ENCODE data around the gene HPS1. TPM values are rescaled to one million over a fixed set of nuclear protein-coding genes. Genes with fewer than 3 reads are reported as not detected.

HPS1 gene
- polyA plus RNA-seq, 1 of the 3 experiments (the other 2 are of a cell fraction), result 41.4 TPM

DNA sequence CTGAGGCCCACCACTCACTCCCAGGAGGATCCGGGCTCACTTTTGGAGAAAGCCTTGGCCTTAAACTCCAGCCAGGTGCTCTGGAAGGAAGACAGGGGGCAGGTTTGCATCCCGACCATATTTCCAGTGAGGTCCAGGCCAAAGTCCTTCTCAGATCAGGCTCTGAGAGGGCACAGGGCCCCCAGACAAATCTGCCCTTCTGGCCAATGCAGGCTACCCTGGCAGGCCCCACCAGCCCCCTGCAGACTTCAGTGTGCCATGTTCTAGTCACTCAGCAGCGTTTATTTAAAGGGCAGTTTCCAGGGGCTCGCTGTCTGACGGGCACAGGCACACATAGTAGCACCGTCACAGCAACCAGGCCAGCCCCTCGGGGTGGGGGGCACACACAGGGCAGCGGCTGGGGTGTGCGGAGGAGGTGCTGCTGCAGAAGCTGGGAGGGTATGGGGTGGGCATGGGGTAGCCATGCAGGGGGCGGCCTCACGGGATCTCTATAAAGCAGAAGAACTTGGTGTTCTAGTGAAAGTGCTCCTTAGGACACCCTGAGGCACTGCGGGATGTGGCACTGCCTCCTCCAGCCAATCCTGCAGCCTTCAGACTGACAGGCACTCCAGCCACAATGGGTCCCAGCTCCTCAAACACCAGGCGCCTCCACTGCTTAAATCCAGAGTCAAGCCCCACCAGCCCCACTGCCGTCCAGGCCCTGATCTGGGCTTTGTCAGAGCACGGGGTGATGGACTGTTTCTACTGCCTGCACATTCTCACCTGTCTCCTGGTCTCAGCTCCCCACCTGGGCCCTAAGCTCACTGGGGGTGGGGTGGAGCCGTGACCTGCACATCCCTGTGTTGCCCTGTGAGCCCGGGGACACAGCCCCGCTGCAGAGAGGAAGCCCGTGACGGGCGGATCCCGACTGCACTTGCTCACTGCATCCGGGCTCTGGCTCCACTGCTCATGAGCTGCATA lies 22.2 kb downstream of the HPS1 start (continued):
- TF ChIP-seq EP300 (IDR thresholded peaks at IDR 0.05; ENCODE audit: borderline replicate concordance in 1 of 2, low read depth in 1 of 2, low read length in 1 of 2), result no peak
- TF ChIP-seq JUND (IDR thresholded peaks at IDR 0.05), result no peak
- TF ChIP-seq GABPA (IDR thresholded peaks at IDR 0.05; ENCODE audit: low read depth), result no peak
- no peak for TF ChIP-seq NFIC (IDR thresholded peaks at IDR 0.05; ENCODE audit: borderline replicate concordance)
- TF ChIP-seq, protein P1, sequence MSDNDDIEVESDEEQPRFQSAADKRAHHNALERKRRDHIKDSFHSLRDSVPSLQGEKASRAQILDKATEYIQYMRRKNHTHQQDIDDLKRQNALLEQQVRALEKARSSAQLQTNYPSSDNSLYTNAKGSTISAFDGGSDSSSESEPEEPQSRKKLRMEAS (IDR thresholded peaks at IDR 0.05; ENCODE audit: low read depth), result no peak

DNA sequence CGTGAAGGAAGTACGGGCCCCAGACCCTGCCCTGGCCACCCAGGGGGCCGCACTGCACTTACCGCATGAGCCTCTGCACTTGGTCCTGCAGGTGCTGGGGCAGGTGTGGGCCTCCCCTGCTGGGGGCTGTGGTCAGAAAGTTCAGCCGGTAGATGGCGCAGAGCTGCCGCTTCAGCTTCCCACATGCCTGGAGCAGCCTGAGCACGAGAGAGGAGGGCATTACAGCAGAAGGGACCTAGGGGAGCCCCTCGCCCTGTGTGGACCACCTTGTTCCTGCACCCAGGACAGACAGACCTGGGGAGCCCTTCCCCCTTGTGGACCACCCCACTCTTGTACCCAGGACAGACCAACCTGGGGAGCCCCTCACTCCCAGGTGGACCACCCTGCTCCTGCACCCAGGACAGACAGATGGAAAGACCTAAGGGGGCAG lies 23.0 kb downstream of the HPS1 start:
- Histone ChIP-seq H3K4me1 (ENCODE audit: control insufficient read depth in 1 of 2, insufficient read depth in 2 of 2, low read depth in 1 of 2, low read length in 1 of 2) (peaks cover 0 to 4% of the 10 kb centered on the region in 2 experiments; a peak in 1 of 4 replicates), H3K9me2 (no peaks in the 10 kb centered on the region), H3K9me3 (no peaks in the 10 kb centered on the region), H3K27ac (ENCODE audit: low read depth in 2 of 2, low read length in 1 of 2) (no peak overlapping the region), H3K9ac (no peak overlapping the region), H3K27me3 (ENCODE audit: insufficient read depth) (no peaks in the 10 kb centered on the region), H2AFZ (ENCODE audit: low read depth) (no peak overlapping the region), H3K4me2 (no peak overlapping the region), H3K36me3 (replicated peaks in 1 of 2; ENCODE audit: control insufficient read depth in 1 of 2, insufficient read depth in 2 of 2, low read length in 1 of 2) (peaks cover 0 to 17% of the 10 kb centered on the region in 2 experiments), H3K4me3 (ENCODE audit: low read depth in 2 of 2, low read length in 1 of 2) (no peak overlapping the region), H3K79me2 (ENCODE audit: insufficient read depth) (no peaks in the 10 kb centered on the region), H4K20me1 (ENCODE audit: insufficient read depth) (no peaks in the 10 kb centered on the region), H3F3A (replicated peaks; ENCODE audit: insufficient read depth) (no peaks in the 10 kb centered on the region)
- 94% methylated on average over 2 of the region's 9 CpGs for WGBS (ENCODE audit: low lambda C conversion rate)
- POLR2A ChIA-PET, result no interaction called here
- no peak for DNase-seq
- CTCF ChIA-PET, result interaction anchor here (1.2 to 1.7 kb wide), 3 partner anchors 43 to 253 kb away, joined by 4 to 7 read pairs (median 4); no protein-coding TSS in a partner anchor
- no peak for TF ChIP-seq SMC3 (IDR thresholded peaks at IDR 0.05; ENCODE audit: low read depth, low read length)
- TF ChIP-seq, protein P2, sequence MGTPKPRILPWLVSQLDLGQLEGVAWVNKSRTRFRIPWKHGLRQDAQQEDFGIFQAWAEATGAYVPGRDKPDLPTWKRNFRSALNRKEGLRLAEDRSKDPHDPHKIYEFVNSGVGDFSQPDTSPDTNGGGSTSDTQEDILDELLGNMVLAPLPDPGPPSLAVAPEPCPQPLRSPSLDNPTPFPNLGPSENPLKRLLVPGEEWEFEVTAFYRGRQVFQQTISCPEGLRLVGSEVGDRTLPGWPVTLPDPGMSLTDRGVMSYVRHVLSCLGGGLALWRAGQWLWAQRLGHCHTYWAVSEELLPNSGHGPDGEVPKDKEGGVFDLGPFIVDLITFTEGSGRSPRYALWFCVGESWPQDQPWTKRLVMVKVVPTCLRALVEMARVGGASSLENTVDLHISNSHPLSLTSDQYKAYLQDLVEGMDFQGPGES (IDR thresholded peaks at IDR 0.05; ENCODE audit: low read depth, low read length), result no peak
- TF ChIP-seq, protein P3, sequence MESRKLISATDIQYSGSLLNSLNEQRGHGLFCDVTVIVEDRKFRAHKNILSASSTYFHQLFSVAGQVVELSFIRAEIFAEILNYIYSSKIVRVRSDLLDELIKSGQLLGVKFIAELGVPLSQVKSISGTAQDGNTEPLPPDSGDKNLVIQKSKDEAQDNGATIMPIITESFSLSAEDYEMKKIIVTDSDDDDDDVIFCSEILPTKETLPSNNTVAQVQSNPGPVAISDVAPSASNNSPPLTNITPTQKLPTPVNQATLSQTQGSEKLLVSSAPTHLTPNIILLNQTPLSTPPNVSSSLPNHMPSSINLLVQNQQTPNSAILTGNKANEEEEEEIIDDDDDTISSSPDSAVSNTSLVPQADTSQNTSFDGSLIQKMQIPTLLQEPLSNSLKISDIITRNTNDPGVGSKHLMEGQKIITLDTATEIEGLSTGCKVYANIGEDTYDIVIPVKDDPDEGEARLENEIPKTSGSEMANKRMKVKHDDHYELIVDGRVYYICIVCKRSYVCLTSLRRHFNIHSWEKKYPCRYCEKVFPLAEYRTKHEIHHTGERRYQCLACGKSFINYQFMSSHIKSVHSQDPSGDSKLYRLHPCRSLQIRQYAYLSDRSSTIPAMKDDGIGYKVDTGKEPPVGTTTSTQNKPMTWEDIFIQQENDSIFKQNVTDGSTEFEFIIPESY (IDR thresholded peaks at IDR 0.05; ENCODE audit: borderline replicate concordance, low read depth), result no peak
- no peak for TF ChIP-seq NFIC (IDR thresholded peaks at IDR 0.05; ENCODE audit: borderline replicate concordance)

DNA sequence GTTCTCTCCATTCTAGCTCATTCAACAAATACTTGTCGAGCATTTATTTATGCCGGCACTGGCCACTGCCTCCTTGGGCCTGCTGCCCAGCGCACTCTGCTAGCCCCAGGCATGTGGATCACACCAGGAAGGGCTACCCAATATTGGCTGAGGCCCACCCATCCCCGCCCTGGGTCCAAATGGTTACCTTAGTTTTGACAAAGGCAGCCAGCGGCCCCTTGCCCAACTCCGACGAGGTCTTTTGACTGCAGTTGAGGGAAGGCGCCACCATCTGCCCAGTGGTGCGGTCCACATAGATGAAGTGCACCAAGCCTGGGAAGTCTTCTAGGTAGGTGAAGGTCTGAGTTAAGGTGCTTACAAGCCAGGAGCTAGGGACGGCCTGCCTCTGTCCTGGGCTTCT lies 24.6 kb downstream of the HPS1 start:
- H3K9me2 ChIP-seq, result no peaks in the 10 kb centered on the region
- ChIA-PET CTCF (interaction anchor here (1.7 kb wide), 1 partner anchor 113 kb away, joined by 7 read pairs; no protein-coding TSS in a partner anchor), POLR2A (interaction anchor here (0.5 kb wide), 1 partner anchor 625 kb away, joined by 3 read pairs; no protein-coding TSS in a partner anchor)
- H3K79me2 ChIP-seq (ENCODE audit: insufficient read depth), result no peaks in the 10 kb centered on the region
- no peak overlapping the region for H3K27ac ChIP-seq (ENCODE audit: low read depth in 2 of 2, low read length in 1 of 2)
- H3K9ac ChIP-seq, result no peak overlapping the region
- 96% methylated on average over 9 of the region's 10 CpGs for WGBS (ENCODE audit: low lambda C conversion rate)
- H3K27me3 ChIP-seq (ENCODE audit: insufficient read depth), result no peaks in the 10 kb centered on the region
- peaks cover 0 to 14% of the 10 kb centered on the region in 2 experiments for H3K36me3 ChIP-seq (replicated peaks in 1 of 2; ENCODE audit: control insufficient read depth in 1 of 2, insufficient read depth in 2 of 2, low read length in 1 of 2)
- no peak overlapping the region for H3K4me3 ChIP-seq (ENCODE audit: low read depth in 2 of 2, low read length in 1 of 2)
- peaks cover 0 to 4% of the 10 kb centered on the region in 2 experiments; a peak in 1 of 4 replicates for H3K4me1 ChIP-seq (ENCODE audit: control insufficient read depth in 1 of 2, insufficient read depth in 2 of 2, low read depth in 1 of 2, low read length in 1 of 2)
- H3K4me2 ChIP-seq, result no peak overlapping the region
- no peaks in the 10 kb centered on the region for H4K20me1 ChIP-seq (ENCODE audit: insufficient read depth)
- no peaks in the 10 kb centered on the region for H3F3A ChIP-seq (replicated peaks; ENCODE audit: insufficient read depth)
- H2AFZ ChIP-seq (ENCODE audit: low read depth), result no peak overlapping the region
- no peaks in the 10 kb centered on the region for H3K9me3 ChIP-seq
- DNase-seq, result no peak
- TF ChIP-seq NRF1 (IDR thresholded peaks at IDR 0.05; ENCODE audit: low read depth, low read length) (no peak), YY1 (IDR thresholded peaks at IDR 0.05; ENCODE audit: low read depth) (no peak), NFIC (IDR thresholded peaks at IDR 0.05; ENCODE audit: borderline replicate concordance) (no peak), RAD21 (IDR thresholded peaks at IDR 0.05; ENCODE audit: low read length) (no peak), SIN3A (IDR thresholded peaks at IDR 0.05; ENCODE audit: borderline replicate concordance, low read depth, low read length) (no peak), EP300 (IDR thresholded peaks at IDR 0.05; ENCODE audit: borderline replicate concordance in 1 of 2, low read depth in 1 of 2, low read length in 1 of 2) (no peak), SMC3 (IDR thresholded peaks at IDR 0.05; ENCODE audit: low read depth, low read length) (no peak)
- TF ChIP-seq, protein P4, sequence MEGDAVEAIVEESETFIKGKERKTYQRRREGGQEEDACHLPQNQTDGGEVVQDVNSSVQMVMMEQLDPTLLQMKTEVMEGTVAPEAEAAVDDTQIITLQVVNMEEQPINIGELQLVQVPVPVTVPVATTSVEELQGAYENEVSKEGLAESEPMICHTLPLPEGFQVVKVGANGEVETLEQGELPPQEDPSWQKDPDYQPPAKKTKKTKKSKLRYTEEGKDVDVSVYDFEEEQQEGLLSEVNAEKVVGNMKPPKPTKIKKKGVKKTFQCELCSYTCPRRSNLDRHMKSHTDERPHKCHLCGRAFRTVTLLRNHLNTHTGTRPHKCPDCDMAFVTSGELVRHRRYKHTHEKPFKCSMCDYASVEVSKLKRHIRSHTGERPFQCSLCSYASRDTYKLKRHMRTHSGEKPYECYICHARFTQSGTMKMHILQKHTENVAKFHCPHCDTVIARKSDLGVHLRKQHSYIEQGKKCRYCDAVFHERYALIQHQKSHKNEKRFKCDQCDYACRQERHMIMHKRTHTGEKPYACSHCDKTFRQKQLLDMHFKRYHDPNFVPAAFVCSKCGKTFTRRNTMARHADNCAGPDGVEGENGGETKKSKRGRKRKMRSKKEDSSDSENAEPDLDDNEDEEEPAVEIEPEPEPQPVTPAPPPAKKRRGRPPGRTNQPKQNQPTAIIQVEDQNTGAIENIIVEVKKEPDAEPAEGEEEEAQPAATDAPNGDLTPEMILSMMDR (IDR thresholded peaks at IDR 0.05), result no peak
- TF ChIP-seq, protein P5, sequence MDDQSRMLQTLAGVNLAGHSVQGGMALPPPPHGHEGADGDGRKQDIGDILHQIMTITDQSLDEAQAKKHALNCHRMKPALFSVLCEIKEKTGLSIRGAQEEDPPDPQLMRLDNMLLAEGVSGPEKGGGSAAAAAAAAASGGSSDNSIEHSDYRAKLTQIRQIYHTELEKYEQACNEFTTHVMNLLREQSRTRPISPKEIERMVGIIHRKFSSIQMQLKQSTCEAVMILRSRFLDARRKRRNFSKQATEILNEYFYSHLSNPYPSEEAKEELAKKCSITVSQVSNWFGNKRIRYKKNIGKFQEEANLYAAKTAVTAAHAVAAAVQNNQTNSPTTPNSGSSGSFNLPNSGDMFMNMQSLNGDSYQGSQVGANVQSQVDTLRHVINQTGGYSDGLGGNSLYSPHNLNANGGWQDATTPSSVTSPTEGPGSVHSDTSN (IDR thresholded peaks at IDR 0.05), result no peak

Data from SK-N-SH (cell line).